Stimulated activated CD4-positive, alpha-beta T cell treated with anti-CD3 and anti-CD28 coated beads, Interleukin-4, amount 100 ng/mL, for 24 hours (primary cell): ENCODE measurements around the gene ENPP3.

Experiments
- DNase-seq: peaks from one replicate; pipeline ENCODE4 v3.0.0-alpha.2; 2020

Gene ENPP3

GRCh38 chr6:131636880-131637792 lies at the start of gene ENPP3:
Gene ENPP3, plus strand, starts transcription at chr6:131637302. Its CDS starts 83 bp downstream, at chr6:131637385.
- DNase-seq, result no peak

GRCh38 chr6:131587909-131588308 lies 49.2 kb upstream of the ENPP3 start:
- no peak for DNase-seq

- no peak for DNase-seq
Measured at GRCh38 chr6:131588643-131589042, 48.5 kb upstream of the ENPP3 start.

GRCh38 chr6:131592935-131593334 lies 44.2 kb upstream of the ENPP3 start:
- no peak for DNase-seq

GRCh38 chr6:131594074-131594473 lies 43.0 kb upstream of the ENPP3 start:
- no peak for DNase-seq

- no peak for DNase-seq
Measured at GRCh38 chr6:131597446-131597845, 39.7 kb upstream of the ENPP3 start.

GRCh38 chr6:131600716-131601115 lies 36.4 kb upstream of the ENPP3 start:
- DNase-seq, result no peak

GRCh38 chr6:131602781-131603312 lies 34.3 kb upstream of the ENPP3 start:
- DNase-seq, result no peak

- DNase-seq, result no peak
Measured at GRCh38 chr6:131613296-131613925, 23.7 kb upstream of the ENPP3 start.

- DNase-seq, result no peak
Measured at GRCh38 chr6:131615275-131615674, 21.8 kb upstream of the ENPP3 start.

- DNase-seq, result peak; percentile 96
Measured at GRCh38 chr6:131627724-131628682, 9.1 kb upstream of the ENPP3 start, which contains the start of gene MED23. Gene MED23, minus strand, starts transcription at chr6:131628242. Its CDS starts 193 bp downstream, at chr6:131628049.

GRCh38 chr6:131628726-131629125 lies 8.4 kb upstream of the ENPP3 start:
- DNase-seq, result no peak

- DNase-seq, result no peak
Measured at GRCh38 chr6:131629651-131630050, 7.5 kb upstream of the ENPP3 start.

GRCh38 chr6:131631625-131632289 lies 5.3 kb upstream of the ENPP3 start:
- DNase-seq, result no peak

- no peak for DNase-seq
Measured at GRCh38 chr6:131635384-131636340, 1.4 kb upstream of the ENPP3 start.

GRCh38 chr6:131638013-131638412 lies 911 bp downstream of the ENPP3 start:
- no peak for DNase-seq

GRCh38 chr6:131640100-131640499 lies 3.0 kb downstream of the ENPP3 start:
- DNase-seq, result no peak

GRCh38 chr6:131640576-131640975 lies 3.5 kb downstream of the ENPP3 start:
- DNase-seq, result no peak

- no peak for DNase-seq
Measured at GRCh38 chr6:131641554-131641953, 4.5 kb downstream of the ENPP3 start.

- no peak for DNase-seq
Measured at GRCh38 chr6:131642565-131642964, 5.5 kb downstream of the ENPP3 start.
